Posterior vena cava (tissue), 2 donors: ENCODE data around the gene CIBAR2. TPM values are rescaled to one million over a fixed set of nuclear protein-coding genes. Genes with fewer than 3 reads are reported as not detected.
A peak's percentile ranks its signal among the peaks of the same experiment; 100 is the strongest.

Source experiments
- DNase-seq: peaks from one replicate; pipeline ENCODE4 v3.0.0-alpha.2; 2020; ENCODE audit warnings: low spot score
- intact Hi-C, 2 donors: fragments of 100-400 bp; cut with DNase I; formaldehyde crosslinking; loops; one replicate each; pipeline versions ENCODE4 v1.14.1 to v1.14.2; 2022 to 2023
- total RNA-seq, 2 donors: library from RNA; stranded (reverse); fragmentation: NEBNext Ultra II Directional; extraction: Animal tissue kit (Norgen Biotek cat#: 25700); gene quantifications; one replicate each; pipeline ENCODE4 v1.2.1, GENCODE V29; 2021
- donor health status: DM: yes; HTN: yes; CAD: no.
- donor health status: DM: yes; HTN: yes; CAD: no.

The CIBAR2 gene
- total RNA-seq, 2 donors from 2014 or later = not detected

DNA sequence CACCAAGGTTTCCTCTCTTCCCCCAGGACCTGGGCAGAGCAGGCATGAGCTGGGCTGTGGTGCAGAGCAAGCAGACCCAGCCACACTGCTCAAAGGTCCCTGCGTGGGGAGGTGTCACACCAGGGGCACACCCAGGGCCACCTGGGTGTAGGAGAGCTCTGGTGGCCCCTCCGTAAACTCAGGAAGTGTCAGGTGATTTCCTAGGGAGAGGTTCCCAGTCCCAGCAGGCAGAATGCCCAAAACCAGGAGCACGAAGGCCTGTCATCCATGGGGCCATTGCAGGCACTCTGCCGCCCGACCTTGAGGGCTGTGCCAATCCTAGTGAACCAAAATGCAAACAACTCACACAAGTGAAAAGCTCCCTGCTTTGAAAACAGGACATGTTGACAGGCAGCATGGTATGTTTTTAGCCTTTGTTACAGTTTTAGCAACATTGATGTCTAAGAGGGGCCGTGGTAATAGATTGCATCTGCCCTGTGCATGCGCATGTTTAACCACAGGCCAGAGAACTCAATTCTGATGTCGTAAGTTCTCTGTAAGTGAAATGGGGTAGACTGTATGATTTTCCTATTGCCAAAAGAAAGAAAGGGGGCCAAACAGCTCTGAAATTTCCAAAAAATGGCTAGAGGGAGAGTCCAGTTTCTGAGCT is 21.3 kb downstream of the CIBAR2 start:
- intact Hi-C loops = no loop called here
- DNase-seq = no peak

GRCh38 chr16:85090181-85090580 is 22.1 kb downstream of the CIBAR2 start:
- intact Hi-C loops = no loop called here

GRCh38 chr16:85089525-85089924 is 22.7 kb downstream of the CIBAR2 start:
- intact Hi-C loops = no loop called here
- DNase-seq = no peak

More at GRCh38 chr16:85090181-85090580, 22.1 kb downstream of the CIBAR2 start:
- DNase-seq = no peak

GRCh38 chr16:85088570-85089199 is 23.6 kb downstream of the CIBAR2 start:
- intact Hi-C loops = no loop called here
- DNase-seq = no peak

- DNase-seq = no peak
- intact Hi-C loops = no loop called here
Observed at GRCh38 chr16:85087899-85088569, 24.2 kb downstream of the CIBAR2 start.

- peak; percentile 89 for DNase-seq
- intact Hi-C loops = no loop called here
Observed at GRCh38 chr16:85086347-85087291, 25.7 kb downstream of the CIBAR2 start.

DNA sequence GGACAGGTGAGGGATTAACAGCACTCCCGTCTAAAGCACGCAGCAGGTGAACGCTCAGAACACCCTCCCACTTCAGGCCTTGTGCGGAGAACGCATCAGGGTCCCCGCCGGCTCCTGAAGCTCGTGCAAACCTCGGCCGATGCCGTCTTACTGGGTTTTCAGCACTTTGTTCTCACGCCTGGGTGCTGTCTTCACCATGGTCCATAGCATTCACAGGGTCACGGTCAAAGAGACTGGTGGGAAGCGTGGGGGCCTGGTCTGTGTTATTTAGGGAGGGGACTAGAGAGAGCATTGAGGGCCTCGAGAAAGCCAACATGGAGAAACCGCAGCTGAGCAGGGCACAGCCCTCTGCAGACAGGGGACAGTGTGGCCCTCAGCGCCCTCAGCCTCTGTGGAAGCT is 26.6 kb downstream of the CIBAR2 start:
- intact Hi-C loops = no loop called here
- DNase-seq = no peak

- DNase-seq = no peak
- intact Hi-C loops = no loop called here
Observed at GRCh38 chr16:85084841-85085510, 27.3 kb downstream of the CIBAR2 start.

GRCh38 chr16:85083051-85083639 is 29.1 kb downstream of the CIBAR2 start:
- intact Hi-C loops = no loop called here
- DNase-seq = no peak

DNA sequence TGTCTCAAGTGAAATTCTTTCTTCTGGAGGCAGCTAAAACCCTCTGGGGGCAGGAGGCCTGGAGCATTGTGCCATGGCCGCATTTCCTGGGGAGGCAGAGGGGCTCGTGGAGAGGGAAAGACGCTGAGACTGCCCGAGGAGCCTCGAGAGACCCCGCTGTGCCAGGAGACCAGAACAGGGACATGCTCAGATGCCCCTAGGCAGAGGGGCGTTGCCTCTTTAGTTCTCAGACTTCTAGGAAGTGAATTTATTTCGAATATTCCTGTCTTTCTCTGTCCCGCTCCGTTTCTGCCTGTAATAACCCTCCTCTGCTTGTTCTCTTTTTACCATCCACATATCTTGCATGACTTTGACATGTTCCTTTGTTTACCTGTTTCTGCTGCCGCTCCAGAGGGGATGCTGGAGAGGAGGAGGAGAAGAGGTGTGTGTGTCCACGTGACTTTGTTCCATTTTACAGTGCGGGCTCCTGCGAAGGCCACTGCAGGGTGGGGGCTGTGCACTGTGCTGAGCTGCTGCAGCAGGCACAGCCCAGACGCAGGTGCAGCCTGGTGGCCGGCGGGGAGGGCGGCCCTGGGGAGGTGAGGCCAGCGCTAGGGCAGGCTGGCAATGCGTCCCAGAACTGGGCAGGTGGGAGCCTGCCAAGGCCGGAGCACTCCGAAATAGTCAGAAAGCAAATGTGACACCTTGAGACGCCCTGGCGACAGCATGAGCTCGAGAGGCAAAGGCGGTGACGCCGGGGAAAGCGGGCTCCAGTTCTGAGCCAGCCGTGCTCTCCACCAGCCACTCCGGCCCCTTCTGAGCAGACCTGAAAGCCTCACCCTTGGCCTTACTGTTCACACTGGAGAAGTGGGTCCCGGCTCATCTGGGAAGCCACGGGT is 29.9 kb downstream of the CIBAR2 start:
- intact Hi-C loops = no loop called here
- no peak for DNase-seq

DNA sequence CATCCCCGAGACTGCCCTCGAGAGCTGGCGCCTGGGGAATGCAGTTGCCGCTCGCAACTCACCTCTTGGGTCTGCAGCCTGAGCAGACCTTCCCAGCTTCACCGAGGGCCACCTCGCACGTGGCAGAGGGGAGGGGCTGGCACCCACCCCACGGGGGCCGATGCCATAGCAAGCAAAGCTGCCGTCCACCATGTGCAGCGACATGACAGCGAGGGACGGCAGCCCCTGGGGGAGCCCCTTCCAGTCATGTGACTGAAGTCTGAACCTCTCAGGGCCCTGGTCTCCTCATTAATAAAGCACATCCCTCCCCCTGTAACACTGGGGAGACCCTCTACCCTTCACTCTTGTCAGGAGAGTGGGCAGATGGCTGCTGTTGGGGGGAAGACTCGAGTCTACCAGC is 30.5 kb downstream of the CIBAR2 start:
- intact Hi-C loops = no loop called here
- DNase-seq = no peak

DNA sequence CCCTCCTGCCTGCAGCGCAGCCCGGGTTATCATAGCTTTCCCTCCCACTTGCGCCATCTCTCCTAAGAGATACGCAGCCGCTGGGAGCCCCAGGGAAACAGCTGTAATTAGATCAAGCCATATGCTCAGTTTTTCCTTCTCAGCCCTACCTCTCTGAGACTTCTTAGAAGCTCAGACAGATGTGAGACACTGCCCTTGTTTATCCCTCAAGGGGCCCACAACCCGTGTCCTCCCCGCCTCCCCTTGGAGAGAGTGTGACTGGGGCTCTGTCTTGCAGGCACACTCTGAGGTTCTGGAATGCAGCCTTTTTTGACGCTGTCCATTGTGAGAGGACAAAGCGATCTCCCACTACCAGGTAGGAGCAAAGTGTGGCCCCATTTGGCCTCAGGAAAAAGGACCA is 31.2 kb downstream of the CIBAR2 start:
- no peak for DNase-seq
- intact Hi-C loops = no loop called here

- no peak for DNase-seq
- intact Hi-C loops = no loop called here
Observed at GRCh38 chr16:85079785-85080570, 32.3 kb downstream of the CIBAR2 start.

GRCh38 chr16:85078952-85079351 is 33.3 kb downstream of the CIBAR2 start:
- intact Hi-C loops = no loop called here
- DNase-seq = no peak

GRCh38 chr16:85078226-85078625 is 34.0 kb downstream of the CIBAR2 start:
- DNase-seq = no peak
- intact Hi-C loops = no loop called here

- no peak for DNase-seq
- intact Hi-C loops = no loop called here
Observed at GRCh38 chr16:85077576-85078125, 34.6 kb downstream of the CIBAR2 start.

DNA sequence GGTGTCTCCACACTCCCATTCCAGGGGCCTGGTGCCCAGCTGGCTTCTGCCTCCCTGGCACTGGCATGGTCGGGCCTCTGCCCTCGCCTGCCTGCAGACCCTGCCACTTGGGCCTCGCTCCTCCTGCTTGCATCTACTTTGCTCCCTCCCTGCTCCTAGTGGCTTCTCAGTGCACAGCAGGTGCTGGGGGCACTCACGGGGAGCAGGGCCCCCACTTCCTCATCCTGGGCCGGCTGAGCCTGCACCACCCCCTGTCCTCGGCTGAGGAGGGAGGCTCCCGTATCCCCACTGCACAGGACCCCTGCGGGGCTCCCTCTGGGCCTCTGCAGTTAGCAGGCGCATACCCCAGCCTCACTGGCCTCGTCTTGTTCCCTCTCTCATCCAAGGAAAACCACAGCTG is 35.2 kb downstream of the CIBAR2 start:
- DNase-seq = no peak
- intact Hi-C loops = no loop called here
